ENCODE results near the gene ITGB1.
A peak's percentile ranks its signal among the peaks of the same experiment; 100 is the strongest.

The ITGB1 gene

GRCh38 chr10:32955299-32955772, 2.7 kb downstream of the ITGB1 start:
- H3K4me1 ChIP-seq (ENCODE audit: insufficient read depth, low read length, severe bottlenecking) = peaks cover 88% of the 10 kb centered on the region
- peak overlapping the region; percentile 95 for H3K4me3 ChIP-seq (ENCODE audit: low read depth, low read length, poor library complexity, severe bottlenecking)
- H3K27ac ChIP-seq (ENCODE audit: low read depth, low read length, poor library complexity, severe bottlenecking) = peak overlapping the region; percentile 31
- H3K9me2 ChIP-seq (ENCODE audit: low read depth, low read length) = no peaks in the 10 kb centered on the region
- H3K4me2 ChIP-seq (ENCODE audit: low read length) = peak overlapping the region; percentile 65
- no peaks in the 10 kb centered on the region for H4K20me1 ChIP-seq (ENCODE audit: insufficient read depth, low read length)
- H3K27me3 ChIP-seq (ENCODE audit: insufficient read depth, low read length) = no peaks in the 10 kb centered on the region
- H3K9ac ChIP-seq (ENCODE audit: low read length) = peak overlapping the region; percentile 72
- no peaks in the 10 kb centered on the region for H3K36me3 ChIP-seq (ENCODE audit: insufficient read depth, low read length)
- H2AFZ ChIP-seq (ENCODE audit: low read length) = no peak overlapping the region
- H3K79me2 ChIP-seq (ENCODE audit: insufficient read depth, low read length) = peaks cover 60% of the 10 kb centered on the region
- no peaks in the 10 kb centered on the region for H3K9me3 ChIP-seq (ENCODE audit: low read length)
- H3F3A ChIP-seq (ENCODE audit: insufficient read depth, low read length) = no peaks in the 10 kb centered on the region
- TF ChIP-seq CTCF (IDR thresholded peaks at IDR 0.05; ENCODE audit: low read length) = no peak
- TF ChIP-seq EZH2 (IDR thresholded peaks at IDR 0.05; ENCODE audit: borderline replicate concordance, low read length) = no peak

GRCh38 chr10:32954545-32955298, 3.3 kb downstream of the ITGB1 start:
- H3K9me2 ChIP-seq (ENCODE audit: low read depth, low read length) = no peaks in the 10 kb centered on the region
- H3K27me3 ChIP-seq (ENCODE audit: insufficient read depth, low read length) = no peaks in the 10 kb centered on the region
- peaks cover 88% of the 10 kb centered on the region for H3K4me1 ChIP-seq (ENCODE audit: insufficient read depth, low read length, severe bottlenecking)
- H3K27ac ChIP-seq (ENCODE audit: low read depth, low read length, poor library complexity, severe bottlenecking) = peak overlapping the region; percentile 31
- no peak overlapping the region for H2AFZ ChIP-seq (ENCODE audit: low read length)
- TF ChIP-seq CTCF (IDR thresholded peaks at IDR 0.05; ENCODE audit: low read length) (no peak), EZH2 (IDR thresholded peaks at IDR 0.05; ENCODE audit: borderline replicate concordance, low read length) (no peak)
- no peaks in the 10 kb centered on the region for H4K20me1 ChIP-seq (ENCODE audit: insufficient read depth, low read length)
- peak overlapping the region; percentile 65 for H3K4me2 ChIP-seq (ENCODE audit: low read length)
- H3K4me3 ChIP-seq (ENCODE audit: low read depth, low read length, poor library complexity, severe bottlenecking) = peak overlapping the region; percentile 95
- no peaks in the 10 kb centered on the region for H3K36me3 ChIP-seq (ENCODE audit: insufficient read depth, low read length)
- H3K9ac ChIP-seq (ENCODE audit: low read length) = peak overlapping the region; percentile 72
- H3K79me2 ChIP-seq (ENCODE audit: insufficient read depth, low read length) = peaks cover 66% of the 10 kb centered on the region
- no peaks in the 10 kb centered on the region for H3F3A ChIP-seq (ENCODE audit: insufficient read depth, low read length)
- H3K9me3 ChIP-seq (ENCODE audit: low read length) = no peaks in the 10 kb centered on the region

GRCh38 chr10:32954080-32954479, 4.0 kb downstream of the ITGB1 start:
- TF ChIP-seq CTCF (IDR thresholded peaks at IDR 0.05; ENCODE audit: low read length) = no peak; the same call in 1 of the 2 replicates
- no peak for TF ChIP-seq EZH2 (IDR thresholded peaks at IDR 0.05; ENCODE audit: borderline replicate concordance, low read length)
- H3K4me3 ChIP-seq (ENCODE audit: low read depth, low read length, poor library complexity, severe bottlenecking) = peak overlapping the region; percentile 95
- H3K79me2 ChIP-seq (ENCODE audit: insufficient read depth, low read length) = peaks cover 73% of the 10 kb centered on the region

More at GRCh38 chr10:32954080-32954479, 4.0 kb downstream of the ITGB1 start:
- Histone ChIP-seq H3K4me2 (ENCODE audit: low read length) (peak overlapping the region; percentile 65), H2AFZ (ENCODE audit: low read length) (no peak overlapping the region), H3K9me3 (ENCODE audit: low read length) (no peaks in the 10 kb centered on the region), H3K4me1 (ENCODE audit: insufficient read depth, low read length, severe bottlenecking) (peaks cover 88% of the 10 kb centered on the region), H4K20me1 (ENCODE audit: insufficient read depth, low read length) (no peaks in the 10 kb centered on the region), H3K27me3 (ENCODE audit: insufficient read depth, low read length) (no peaks in the 10 kb centered on the region), H3F3A (ENCODE audit: insufficient read depth, low read length) (no peaks in the 10 kb centered on the region), H3K27ac (ENCODE audit: low read depth, low read length, poor library complexity, severe bottlenecking) (peak overlapping the region; percentile 31), H3K9me2 (ENCODE audit: low read depth, low read length) (no peaks in the 10 kb centered on the region), H3K9ac (ENCODE audit: low read length) (no peak overlapping the region), H3K36me3 (ENCODE audit: insufficient read depth, low read length) (no peaks in the 10 kb centered on the region)

Data from OCI-LY1 (cell line).